Measurements from ENCODE around the gene GNB2.
"Not testable (repeated sequence)": the region's sequence is repeated elsewhere in the genome, so short reads cannot be mapped to it uniquely, and the experiment has no call there.

GNB2 gene

GRCh38 chr7:100693312-100694097, 20.0 kb downstream of the GNB2 start:
- no peak for DNase-seq (ENCODE audit: low read depth in 4 of 4, low spot score in 1 of 4)

- peak in 2 of 4 experiments; percentile 48 to 63 for DNase-seq (ENCODE audit: low read depth in 4 of 4, low spot score in 1 of 4)
Observed at GRCh38 chr7:100694098-100694745, 20.7 kb downstream of the GNB2 start, which contains the start of gene GIGYF1. GIGYF1 (minus strand) TSS chr7:100694250; CDS start chr7:100688238, 6,012 bp downstream.

- no peak for DNase-seq (ENCODE audit: low read depth in 4 of 4, low spot score in 1 of 4)
Observed at GRCh38 chr7:100696123-100696521, 22.6 kb downstream of the GNB2 start.

GRCh38 chr7:100699018-100699417, 25.5 kb downstream of the GNB2 start:
- no peak for DNase-seq (ENCODE audit: low read depth in 4 of 4, low spot score in 1 of 4)

- not testable (repeated sequence) for DNase-seq (ENCODE audit: low read depth in 4 of 4, low spot score in 1 of 4)
Observed at GRCh38 chr7:100701089-100701488, 27.5 kb downstream of the GNB2 start.

GRCh38 chr7:100705320-100705752, 31.8 kb downstream of the GNB2 start:
- DNase-seq (ENCODE audit: low read depth in 4 of 4, low spot score in 1 of 4), result peak; percentile 65 to 80 (median 71)

GRCh38 chr7:100705753-100706671, 32.5 kb downstream of the GNB2 start, which contains the start of gene POP7:
POP7 (plus strand) TSS chr7:100706121; CDS start chr7:100706831, 710 bp downstream.
- DNase-seq (ENCODE audit: low read depth in 4 of 4, low spot score in 1 of 4), result peak; percentile 98 to 99 (median 99)

GRCh38 chr7:100706672-100707311, 33.3 kb downstream of the GNB2 start:
- no peak for DNase-seq (ENCODE audit: low read depth in 4 of 4, low spot score in 1 of 4)

- no peak for DNase-seq (ENCODE audit: low read depth in 4 of 4, low spot score in 1 of 4)
Observed at GRCh38 chr7:100708395-100708794, 34.9 kb downstream of the GNB2 start.

GRCh38 chr7:100710452-100710851, 36.9 kb downstream of the GNB2 start:
- DNase-seq (ENCODE audit: low read depth in 4 of 4, low spot score in 1 of 4), result no peak

- DNase-seq (ENCODE audit: low read depth in 4 of 4, low spot score in 1 of 4), result no peak
Observed at GRCh38 chr7:100711369-100711768, 37.8 kb downstream of the GNB2 start.

- DNase-seq (ENCODE audit: low read depth in 4 of 4, low spot score in 1 of 4), result no peak
Observed at GRCh38 chr7:100714725-100715124, 41.2 kb downstream of the GNB2 start.

- not testable (repeated sequence) for DNase-seq (ENCODE audit: low read depth in 4 of 4, low spot score in 1 of 4)
Observed at GRCh38 chr7:100717073-100717472, 43.5 kb downstream of the GNB2 start.

GRCh38 chr7:100719523-100720278, 46.2 kb downstream of the GNB2 start:
- no peak for DNase-seq (ENCODE audit: low read depth in 4 of 4, low spot score in 1 of 4)

GRCh38 chr7:100720279-100720670, 46.7 kb downstream of the GNB2 start, which contains the start of gene EPO:
EPO (plus strand) TSS chr7:100720468; CDS start chr7:100720981, 513 bp downstream.
- DNase-seq (ENCODE audit: low read depth in 4 of 4, low spot score in 1 of 4), result no peak

GRCh38 chr7:100720671-100721504, 47.3 kb downstream of the GNB2 start:
- no peak for DNase-seq (ENCODE audit: low read depth in 4 of 4, low spot score in 1 of 4)

- no peak for DNase-seq (ENCODE audit: low read depth in 4 of 4, low spot score in 1 of 4)
Observed at GRCh38 chr7:100721505-100721812, 47.9 kb downstream of the GNB2 start.

GRCh38 chr7:100722480-100723212, 49.1 kb downstream of the GNB2 start:
- no peak for DNase-seq (ENCODE audit: low read depth in 4 of 4, low spot score in 1 of 4)
